Neural progenitor cell (in vitro differentiated cells): ENCODE results near the gene DDX17.

Experiments used
- CTCF ChIP-seq: fragments of 200-600 bp; sonication (generic); IDR thresholded peaks from 2 replicates; pipeline ENCODE4 v1.5.1; 2017; ENCODE audit warnings: antibody characterized with exemption, mild to moderate bottlenecking
- EZH2 ChIP-seq: fragments of 200-600 bp; sonication (generic); IDR thresholded peaks from 2 replicates; pipeline ENCODE4 v1.6.1; 2017; ENCODE audit warnings: antibody characterized with exemption, mild to moderate bottlenecking, moderate library complexity
- EZH2phosphoT487 ChIP-seq: fragments of 200-600 bp; sonication (generic); IDR thresholded peaks from 2 replicates; pipeline ENCODE4 v1.6.1; 2017; ENCODE audit warnings: antibody characterized with exemption

DNA sequence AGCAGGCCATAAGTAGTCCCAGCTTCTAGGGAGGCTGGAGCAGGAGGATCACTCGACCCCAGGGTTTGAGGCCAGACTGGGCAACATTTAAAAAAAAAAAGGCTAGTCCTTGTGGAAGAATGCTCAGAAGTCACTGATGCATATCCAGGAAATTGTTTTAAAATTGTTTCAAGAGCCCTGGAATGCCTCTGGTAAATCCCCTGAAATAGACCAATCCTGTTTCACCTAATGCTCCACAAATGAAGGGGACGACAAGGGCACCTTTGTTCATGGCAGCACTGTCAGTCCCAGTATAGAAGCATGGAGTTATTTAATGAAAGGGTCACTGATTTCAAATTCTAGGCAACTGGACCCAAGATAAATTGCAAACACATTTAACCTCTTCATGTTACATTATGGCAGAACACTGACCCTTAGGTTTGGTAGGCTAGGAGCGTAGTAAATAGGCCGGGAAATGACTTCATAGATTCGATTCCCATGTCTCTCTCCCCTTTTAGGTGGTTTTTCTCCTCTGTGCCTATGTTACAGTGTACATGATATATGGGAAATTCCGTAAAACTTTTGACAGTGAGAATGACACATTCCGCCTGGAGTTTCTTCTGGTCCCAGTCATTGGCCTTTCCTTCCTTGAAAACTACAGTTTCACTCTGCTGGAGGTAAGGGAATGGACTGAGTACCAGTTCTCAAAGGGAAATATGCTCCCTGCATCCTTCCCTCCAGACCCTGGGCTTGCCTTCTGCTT lies 26.8 kb downstream of the DDX17 start:
- no peak for TF ChIP-seq CTCF
- no peak for TF ChIP-seq EZH2
- no peak for TF ChIP-seq EZH2phosphoT487
